HG03354 (cell line): ENCODE data around the gene GPR37L1.
"Not testable (repeated sequence)": the region's sequence is repeated elsewhere in the genome, so short reads cannot be mapped to it uniquely, and the experiment has no call there.

ENCODE experiments used
- ATAC-seq: cut with Tn5 transposase; IDR thresholded peaks from one replicate; pipeline ENCODE4 v1.9.1; 2021; ENCODE audit warnings: mild to moderate bottlenecking; ENCODE audit not compliant: unreplicated experiment, poor library complexity, severe bottlenecking

GPR37L1 gene

DNA sequence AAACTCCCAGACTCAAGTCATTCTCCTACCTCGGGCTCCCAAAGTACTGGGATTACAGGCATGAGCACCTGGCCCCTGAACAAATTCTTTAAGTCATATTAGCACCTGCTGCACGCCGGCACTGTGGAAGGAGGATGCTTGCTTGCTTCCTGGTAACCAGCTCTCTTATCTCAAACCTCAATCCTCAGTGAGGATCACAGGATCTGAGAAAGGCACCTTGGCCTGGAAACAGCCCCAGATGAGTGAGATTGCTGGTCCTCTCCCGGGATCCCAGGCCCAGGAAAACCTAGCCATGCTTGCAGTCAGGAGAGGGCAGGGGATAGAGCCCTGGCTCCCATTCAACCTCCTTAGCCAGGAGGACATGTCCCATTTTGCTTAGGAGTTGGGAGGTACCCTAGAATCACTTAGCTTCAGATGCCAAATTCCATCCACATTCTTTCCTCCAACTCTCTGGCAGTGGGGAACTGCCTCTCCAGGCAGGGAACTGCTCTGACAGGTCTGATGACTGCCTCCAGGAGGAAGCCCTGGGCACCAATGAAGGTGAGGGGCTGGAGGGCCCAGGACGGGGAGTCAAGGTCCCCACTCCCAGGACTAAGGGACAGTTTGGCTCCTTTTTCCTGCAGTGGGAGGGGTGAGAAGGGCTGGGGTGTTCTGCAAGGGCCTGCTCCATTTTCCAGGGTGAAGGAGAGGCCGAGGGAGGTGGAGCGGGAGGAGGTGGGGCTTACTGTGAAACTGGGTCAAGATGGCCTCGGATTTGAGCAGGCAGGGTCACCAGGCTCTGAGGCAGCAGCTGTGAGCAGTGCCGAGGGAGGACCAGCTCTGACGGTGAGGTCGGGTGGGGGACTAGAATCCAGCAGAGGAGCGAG is 9.5 kb downstream of the GPR37L1 start:
- ATAC-seq, result no peak

DNA sequence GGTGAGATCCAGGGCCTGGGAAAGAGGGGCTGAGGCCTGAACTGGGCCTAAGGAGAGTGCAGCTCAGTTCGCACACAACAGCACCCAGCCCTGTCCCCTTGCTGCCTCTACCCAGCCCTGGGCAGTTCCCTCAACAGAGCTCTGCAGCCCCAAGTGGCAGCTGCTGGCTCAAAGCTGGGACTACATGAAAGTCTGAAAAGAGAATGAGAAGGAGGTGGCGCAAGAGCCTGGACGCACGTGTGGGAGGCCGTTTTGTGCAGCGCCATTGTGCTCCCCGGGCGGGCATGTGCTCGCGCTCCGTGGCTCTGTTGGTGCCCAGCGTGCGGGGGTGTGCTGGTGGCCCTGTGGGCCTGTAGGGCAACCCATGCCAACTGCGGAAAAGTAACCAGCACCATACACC is 10.3 kb downstream of the GPR37L1 start:
- no peak for ATAC-seq

DNA sequence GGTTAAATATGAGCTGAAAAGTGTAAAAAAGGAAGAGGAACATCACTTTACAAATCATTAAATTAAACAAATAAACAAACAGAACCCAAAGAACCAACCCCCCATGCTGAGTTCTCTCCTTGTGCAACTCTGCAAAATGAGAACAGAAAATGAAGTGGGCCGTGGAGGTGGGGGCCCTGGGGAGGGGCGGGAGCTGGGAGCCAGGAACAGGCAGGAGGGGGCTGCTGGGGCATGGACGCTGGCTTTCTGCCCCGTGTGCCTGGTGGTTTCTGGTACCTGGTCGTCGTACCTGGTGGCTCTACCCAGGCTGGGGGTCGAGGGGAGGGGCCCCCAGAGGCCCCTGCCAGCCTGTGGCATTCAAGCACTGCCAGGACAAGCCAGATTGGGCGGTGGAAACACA is 10.8 kb downstream of the GPR37L1 start:
- no peak for ATAC-seq

DNA sequence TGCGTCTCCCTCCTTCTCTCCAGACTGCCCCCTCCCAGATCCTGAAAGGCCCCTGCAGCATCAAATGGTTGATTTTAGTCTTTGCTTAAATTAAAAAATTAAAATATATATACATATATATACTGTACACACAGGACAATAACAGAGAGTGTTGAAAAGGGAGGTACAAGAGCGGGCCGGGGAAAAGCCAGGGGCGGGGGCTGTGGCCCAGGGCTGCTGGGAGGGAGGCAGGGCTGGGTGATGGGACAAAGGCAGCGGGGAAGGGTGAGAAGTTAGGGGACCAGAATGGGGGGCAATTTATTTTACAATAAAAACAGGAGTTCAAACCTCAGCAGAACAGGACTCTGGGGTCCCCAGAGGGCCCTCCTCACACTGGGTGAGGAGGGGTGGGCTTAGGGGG is 11.3 kb downstream of the GPR37L1 start:
- no peak for ATAC-seq

DNA sequence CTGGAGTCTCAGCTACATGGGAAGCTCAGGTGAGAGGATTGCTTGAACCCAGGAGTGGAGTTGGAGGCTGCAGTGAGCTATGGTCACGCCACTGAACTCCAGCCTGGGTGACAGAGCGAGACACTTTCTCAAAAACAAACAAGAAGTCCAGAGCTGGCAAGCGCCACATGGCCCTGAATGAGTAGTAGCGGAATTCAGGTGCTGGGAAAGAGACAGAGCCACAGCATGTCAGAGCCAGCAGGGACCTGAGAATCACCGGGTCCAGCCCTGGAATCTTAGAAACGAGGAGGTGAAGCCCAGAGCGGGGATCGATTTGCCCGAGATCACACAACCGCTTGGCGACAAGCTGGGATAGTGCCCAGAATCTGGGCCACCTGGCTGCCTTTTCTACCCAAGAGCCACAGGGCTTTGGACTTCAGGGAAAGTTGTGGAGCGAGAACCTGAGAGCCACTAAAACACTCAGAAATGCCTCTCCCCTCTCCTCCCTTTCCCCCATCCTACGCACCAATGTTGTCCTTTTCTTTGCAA is 12.0 kb downstream of the GPR37L1 start:
- no peak for ATAC-seq

DNA sequence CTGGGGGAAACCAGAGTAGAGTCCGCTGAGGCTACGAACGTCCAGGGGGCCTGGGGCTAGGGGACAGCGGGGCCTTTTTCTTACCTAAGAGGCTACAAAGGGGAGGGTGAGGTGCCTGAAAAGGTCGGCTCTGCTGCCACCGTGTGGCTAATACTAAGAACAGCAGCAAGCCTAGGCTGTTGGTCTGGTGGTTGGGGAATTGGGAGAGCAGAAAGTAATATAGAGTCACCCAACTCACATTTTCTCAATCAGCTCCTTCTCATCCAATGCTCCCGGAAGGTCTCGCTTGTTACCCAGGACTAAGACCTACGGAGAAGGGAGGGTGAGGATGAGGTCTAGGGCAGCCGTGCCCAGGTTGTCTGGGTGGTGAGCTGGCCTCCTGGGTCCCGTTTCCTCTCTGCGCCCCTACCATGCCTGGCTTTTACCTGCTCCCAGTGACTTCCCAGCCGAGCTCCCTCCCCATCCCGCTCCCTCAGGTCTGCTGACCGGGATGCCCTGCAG is 12.6 kb downstream of the GPR37L1 start:
- peak; percentile 78 for ATAC-seq

DNA sequence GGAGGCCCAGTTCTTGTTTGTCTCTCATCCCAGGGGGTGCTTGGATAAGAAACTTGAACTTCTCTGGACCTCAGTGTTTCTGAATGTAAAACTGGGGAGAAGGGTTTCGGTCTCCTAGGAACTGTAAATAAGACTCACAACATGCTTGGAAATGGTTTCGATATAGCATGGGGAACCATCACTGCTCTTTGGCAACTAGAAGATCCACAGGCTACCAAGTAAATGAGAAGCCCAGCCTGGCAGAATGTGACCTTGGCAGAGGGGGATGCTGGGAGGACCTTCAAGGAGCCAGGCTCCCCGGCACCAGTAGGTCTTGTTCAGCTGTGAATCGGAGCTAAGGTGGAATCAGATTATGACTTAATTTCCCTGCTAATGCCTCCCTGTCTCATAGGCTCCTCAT is 18.1 kb downstream of the GPR37L1 start:
- ATAC-seq, result no peak

DNA sequence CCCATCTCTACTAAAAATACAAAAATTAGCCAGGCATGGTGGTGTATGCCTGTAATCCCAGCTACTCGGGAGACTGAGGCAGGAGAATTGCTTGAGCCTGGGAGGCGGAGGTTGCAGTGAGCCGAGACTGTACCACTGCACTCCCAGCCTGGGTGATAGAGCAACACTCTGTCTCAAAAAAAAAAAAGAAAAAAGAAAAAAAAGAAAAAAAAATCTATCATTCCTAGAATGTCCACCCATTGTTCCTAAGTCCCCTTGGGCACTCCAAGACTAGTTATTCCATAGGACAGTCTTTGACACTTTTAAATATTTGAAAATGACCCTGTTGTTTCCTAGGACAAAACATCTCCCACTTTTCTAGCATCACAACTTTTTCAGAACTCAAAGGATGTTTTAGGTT is 18.8 kb downstream of the GPR37L1 start:
- not testable (repeated sequence) for ATAC-seq

DNA sequence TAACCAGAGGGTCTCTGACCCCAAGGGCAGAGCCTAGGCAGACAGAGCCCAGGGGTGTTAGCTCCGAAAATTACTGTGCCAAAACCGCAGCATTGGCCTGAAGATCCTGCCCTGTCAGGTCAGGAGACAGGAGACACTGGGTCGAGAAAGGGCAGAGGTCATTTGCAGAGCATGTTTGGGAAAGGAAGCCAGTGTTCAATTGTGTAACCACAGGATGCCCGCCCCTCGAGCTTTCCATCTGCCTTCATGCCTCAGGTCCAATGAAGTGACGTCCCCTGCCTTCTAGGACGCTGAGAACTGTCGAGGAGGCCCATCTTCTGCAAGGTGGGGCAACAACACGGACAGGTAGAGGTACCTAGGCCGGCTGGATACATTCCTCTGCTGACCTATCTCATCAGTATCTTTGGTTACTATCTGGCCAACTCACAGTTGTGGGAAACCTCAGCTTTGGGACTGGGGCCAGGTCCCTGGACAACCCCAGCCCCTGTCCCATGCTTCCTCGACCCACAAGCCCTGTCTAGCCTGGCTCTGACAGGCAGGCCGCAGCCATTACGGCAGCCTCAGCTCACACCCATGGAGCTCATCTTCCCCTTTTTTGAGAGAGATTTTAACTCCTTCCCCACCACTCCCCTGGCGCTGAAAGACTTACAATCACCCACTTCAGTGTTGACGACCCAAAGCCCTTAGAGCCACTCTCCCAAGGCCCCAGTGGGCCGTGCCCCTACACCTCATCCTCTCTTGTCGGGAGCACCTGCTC is 20.5 kb downstream of the GPR37L1 start:
- ATAC-seq, result peak; percentile 28

DNA sequence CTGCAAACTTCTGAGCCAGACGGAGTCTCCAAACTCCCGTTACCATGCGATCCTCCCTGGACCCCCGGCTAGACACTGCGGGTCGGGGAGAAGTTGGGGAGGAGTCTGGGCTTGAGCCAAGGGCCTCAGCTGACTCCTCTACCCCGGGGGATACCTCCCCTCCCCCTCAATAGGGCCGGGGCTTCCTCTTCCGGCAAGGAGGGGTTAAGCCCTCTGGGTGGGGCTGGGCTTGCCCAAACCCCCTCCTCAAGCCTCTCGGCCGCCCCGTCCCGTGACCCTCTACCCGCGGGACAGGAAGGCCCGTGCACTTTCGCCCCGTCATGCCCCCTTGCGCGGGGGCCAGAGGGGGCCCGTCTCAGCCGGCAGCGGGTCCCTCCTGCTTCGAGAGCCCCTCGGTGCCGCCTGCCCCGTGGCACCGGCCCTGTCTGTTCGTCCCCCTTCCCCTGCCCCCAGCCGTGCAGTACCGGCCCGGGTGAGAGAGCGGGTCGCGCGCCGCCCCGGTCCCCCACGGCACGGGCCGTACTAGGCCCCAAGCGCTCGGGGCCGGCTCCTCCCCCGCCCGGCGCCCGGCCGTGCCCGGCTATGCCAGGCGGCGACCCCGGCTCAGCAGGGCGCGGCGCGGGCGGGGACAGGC is 21.2 kb downstream of the GPR37L1 start:
- ATAC-seq, result peak; percentile 49

DNA sequence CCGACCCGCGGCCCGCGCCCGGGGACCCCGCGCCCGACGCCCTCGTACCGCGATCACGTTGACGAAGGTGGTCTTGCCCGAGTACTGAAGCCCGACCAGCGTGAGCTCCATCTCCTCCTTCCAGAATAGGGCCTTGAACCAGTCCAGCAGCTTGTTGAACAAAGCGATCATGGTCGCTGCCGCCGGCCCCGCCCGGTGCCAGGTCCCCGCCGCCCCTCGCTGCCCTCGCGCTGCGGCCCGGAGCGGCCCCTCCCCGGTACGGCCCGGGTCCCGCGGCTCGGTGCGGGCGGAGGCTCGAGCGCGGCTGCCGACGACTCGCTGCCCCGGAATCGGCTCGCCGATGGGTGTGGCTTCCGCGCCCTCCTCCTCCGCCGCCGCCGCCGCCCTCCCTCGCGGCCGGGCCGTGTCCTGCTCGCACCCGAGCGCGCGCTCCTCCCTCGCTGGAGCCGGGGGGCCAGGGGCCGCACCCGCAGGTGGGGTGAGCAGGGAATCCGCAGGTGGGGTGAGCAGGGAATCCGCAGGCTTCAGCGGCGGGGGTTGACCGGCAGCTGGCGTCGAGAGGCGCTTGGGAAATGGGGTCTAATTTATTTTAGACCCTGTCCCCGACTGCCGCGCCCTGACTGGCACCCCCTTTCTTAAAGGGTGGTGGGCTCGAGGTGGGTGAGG is 21.8 kb downstream of the GPR37L1 start, which contains the start of gene ARL8A:
ARL8A (minus strand) TSS at position 336 of the 666 bp plus-strand sequence; CDS start at position 171, 165 bp downstream.
- ATAC-seq, result peak; percentile 62

DNA sequence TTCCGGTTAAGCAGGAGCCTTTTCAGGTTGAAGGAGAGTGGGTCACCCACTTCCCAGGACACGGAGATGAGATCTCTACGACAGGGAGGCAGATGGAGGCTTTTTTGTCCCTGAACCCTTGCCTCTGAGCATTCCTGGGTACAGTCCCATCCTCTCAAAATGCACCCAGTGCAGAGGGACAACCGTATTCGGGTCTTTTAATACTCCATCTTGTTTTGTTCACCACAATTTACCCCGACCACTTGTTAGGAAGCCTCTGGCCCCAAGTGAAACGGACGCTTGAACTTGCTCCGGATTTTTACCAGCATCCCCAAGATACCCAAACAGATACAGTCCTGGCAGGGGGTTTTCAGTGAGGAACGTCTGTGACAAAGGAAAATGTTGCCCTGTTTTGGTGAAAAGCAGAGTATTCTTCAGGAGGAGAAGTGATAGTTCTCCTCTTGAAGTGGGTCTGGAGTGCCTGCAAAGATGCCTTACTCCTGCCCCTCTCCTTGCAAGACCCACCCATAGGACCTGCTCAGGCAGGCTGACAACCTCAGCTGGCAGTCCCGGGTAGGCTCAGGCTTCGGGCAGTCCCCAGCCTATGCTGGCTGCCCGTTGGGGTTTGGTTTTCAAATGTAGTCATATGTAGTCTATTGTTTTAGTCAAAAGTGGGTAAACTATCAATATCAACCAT is 22.5 kb downstream of the GPR37L1 start:
- no peak for ATAC-seq

DNA sequence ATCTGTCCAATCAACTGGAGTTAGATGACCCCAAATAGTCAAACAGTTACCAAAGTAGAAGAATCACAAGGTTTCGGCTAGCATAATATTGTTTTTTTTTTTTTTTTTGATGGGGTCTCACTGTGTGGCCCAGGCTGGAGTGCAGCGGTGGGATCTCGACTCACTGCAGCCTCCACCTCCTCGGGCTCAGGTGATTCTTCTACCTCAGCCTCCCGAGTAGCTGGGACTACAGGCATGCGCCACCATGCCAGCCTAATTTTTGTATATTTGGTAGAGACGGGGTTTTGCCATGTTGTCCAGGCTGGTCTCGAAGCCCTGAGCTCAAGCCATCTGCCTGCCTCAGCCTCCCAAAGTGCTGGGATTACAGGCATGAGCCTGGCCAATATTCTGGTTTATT is 23.0 kb downstream of the GPR37L1 start:
- not testable (repeated sequence) for ATAC-seq

DNA sequence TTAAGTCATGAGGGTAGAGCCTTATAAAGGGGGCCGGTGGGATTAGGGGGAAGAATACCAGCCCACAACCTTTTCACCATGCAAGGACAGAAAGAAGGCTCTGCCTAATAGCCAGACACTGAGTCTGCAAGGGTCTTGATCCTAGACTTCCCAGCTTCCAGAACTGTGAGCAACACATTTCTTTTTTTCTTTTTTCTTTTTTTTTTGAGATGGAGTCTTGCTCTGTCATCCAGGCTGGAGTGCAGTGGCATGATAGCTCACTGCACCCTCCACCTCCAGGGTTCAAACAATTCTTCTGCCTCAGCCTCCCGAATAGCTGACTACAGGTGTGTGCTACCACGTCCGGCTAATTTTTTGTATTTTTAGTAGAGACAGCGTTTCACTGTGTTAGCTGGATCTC is 23.6 kb downstream of the GPR37L1 start:
- ATAC-seq, result no peak

DNA sequence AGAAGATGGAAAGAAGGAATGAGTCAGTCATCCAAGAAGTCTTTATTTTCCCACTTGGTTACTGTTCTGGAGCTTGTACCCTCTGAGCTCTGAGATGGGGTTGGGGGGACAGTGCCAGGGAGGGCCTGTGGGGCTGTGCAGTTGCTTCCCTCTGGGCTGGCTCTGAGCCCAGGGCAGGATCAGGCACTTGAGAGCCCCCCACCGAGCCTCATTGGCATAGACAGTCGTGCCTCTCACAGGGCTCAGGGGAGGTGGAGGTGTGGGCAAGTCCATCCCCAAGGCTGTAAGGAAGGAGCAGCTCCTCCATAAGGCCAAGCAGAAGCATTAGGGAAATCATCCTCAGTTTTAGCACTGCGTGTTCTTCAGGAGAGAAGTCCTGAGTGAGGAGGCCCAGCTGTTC is 24.3 kb downstream of the GPR37L1 start:
- ATAC-seq, result no peak

DNA sequence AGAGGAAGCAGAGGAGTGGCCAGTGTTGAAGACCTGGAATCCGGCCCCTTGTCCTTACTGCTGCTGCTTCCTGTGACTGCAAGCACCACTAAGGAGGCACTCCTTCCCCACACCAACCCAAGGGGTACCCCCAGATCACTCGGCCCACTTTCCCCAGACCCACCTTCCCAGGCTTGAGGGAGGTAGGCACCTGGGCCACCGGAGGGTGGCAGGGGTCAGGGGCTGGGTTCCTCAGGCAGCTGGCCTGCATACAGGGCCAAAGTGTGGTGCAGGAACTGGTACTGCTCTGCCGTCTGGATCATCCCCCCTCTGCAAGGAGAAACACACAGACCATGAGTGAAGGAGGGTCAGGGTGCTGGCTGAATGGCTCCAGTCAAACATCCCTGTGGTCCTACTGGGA is 25.7 kb downstream of the GPR37L1 start:
- ATAC-seq, result no peak

DNA sequence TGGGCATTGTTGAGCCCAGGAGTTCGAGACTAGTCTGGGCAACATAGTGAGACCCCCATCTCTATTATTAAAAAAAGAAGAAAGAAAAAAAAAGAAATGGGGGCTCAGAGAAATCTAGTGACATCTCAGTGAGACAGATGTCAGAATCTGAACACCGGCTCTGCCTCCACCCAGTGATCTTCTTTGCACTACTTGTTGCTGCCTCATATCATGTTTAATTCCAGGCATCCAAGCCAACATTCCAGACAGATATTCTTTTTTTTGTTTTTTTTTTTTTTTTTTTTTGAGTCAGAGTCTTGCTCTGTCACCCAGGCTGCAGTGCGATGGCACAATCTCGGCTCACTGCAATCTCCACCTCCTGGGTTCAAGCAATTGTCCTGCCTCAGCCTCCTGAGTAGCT is 26.8 kb downstream of the GPR37L1 start:
- no peak for ATAC-seq

DNA sequence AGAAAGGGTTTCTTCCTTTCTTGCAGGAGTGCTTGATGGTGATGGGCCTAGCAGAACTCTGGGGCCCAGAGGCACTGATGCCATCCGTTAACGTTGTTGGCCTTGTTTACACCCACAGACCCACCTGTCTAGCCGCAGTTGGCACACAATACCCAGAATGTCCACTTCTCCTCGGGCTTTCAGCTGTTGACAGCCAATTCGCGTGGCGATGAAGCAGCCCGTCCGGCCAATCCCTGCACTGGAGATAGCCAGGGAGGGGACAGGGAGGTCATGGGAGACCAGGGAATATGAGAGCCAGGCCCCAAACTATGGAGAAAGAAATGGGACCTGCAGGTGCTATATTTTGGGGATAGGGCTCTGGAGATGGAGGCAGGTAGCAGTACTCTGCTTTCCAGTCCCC is 27.5 kb downstream of the GPR37L1 start:
- no peak for ATAC-seq

DNA sequence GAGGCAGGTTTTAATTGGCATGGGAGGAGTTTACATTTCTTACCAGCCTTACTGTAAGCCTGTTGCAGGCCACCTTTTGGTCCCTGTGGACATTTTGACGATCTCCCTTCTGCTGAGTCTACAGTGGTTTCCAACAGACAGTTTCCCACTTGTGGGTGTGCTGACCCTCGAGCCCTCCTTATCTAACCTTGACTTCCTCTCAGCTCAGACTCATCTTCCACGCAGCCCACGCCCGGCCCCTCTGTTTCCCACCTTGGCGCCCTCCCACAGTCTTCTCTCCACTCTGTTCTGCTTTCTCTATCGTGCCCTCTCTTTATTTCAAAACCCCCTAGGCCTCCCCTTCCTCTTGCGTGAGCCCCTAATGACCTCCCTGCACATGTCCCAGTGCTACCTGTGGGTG is 27.9 kb downstream of the GPR37L1 start:
- ATAC-seq, result no peak
